Cardiac atrium fibroblast (primary cell): ENCODE measurements around the gene OR5P2. TPM values are rescaled to one million over a fixed set of nuclear protein-coding genes. Genes with fewer than 3 reads are reported as not detected.

ENCODE experiments used
- total RNA-seq: library from RNA; depleted of rRNA; stranded (reverse); fragments of >200 nt; gene quantifications from 2 replicates; pipeline ENCODE4 v1.2.3, GENCODE V29; 2015

The OR5P2 gene
- total RNA-seq = not detected in 2 replicates

GRCh38 chr11:7796842-7797241 lies at the start of gene OR5P2:
Gene OR5P2, minus strand, starts transcription at chr11:7796942. Its CDS starts 0 bp downstream, at chr11:7796942.

GRCh38 chr11:7830740-7831139 lies 34.0 kb upstream of the OR5P2 start, which contains the start of gene OR5P3:
Gene OR5P3, minus strand, starts transcription at chr11:7830840.

Other genes with a start within 250 kb of the OR5P2 start
- gene CYB5R2, start 123.4 kb downstream of the OR5P2 start, total RNA-seq = 10.3 and 10.5 TPM in 2 replicates
- not detected in 2 replicates for gene OVCH2, start 90.5 kb downstream of the OR5P2 start, total RNA-seq
- not detected in 2 replicates for gene OR5P3, start 33.9 kb upstream of the OR5P2 start, total RNA-seq
- not detected in 2 replicates for gene OR10A6, start 134.3 kb upstream of the OR5P2 start, total RNA-seq
- gene OR10A3, start 144.8 kb upstream of the OR5P2 start, total RNA-seq = not detected in 2 replicates
- not detected in 2 replicates for gene NLRP10, start 168.5 kb upstream of the OR5P2 start, total RNA-seq
- 282 and 303 TPM in 2 replicates for gene EIF3F, start 190.4 kb upstream of the OR5P2 start, total RNA-seq